Ovary (tissue), 9 donors: ENCODE measurements around the gene MYOM1. TPM values are rescaled to one million over a fixed set of nuclear protein-coding genes. Genes with fewer than 3 reads are reported as not detected.

ENCODE experiments used
- DNase-seq, 5 donors: peaks; one replicate each; pipeline ENCODE4 v3.0.0-alpha.2; 2019 to 2020
- H3K27ac ChIP-seq, 2 donors: fragments of 200-600 bp; one replicate each; pipeline versions ENCODE4 v1.5.1 to v1.8.0; 2019 to 2022
- H3K27me3 ChIP-seq: fragments of 200-600 bp; one replicate; pipeline ENCODE4 v1.8.0; 2022
- H3K36me3 ChIP-seq: fragments of 200-600 bp; sonication (generic); one replicate; pipeline ENCODE4 v1.5.1; 2019
- H3K4me1 ChIP-seq: one replicate; pipeline ENCODE4 v1.8.1; 2013; ENCODE audit warnings: mild to moderate bottlenecking, moderate library complexity; ENCODE audit not compliant: insufficient read depth
- H3K4me3 ChIP-seq: fragments of 200-600 bp; sonication (generic); one replicate; pipeline ENCODE4 v1.5.1; 2017
- H3K9me3 ChIP-seq, 2 donors: fragments of 200-600 bp in 1 of 2; sonication (generic) in 1 of 2; one replicate each; pipeline versions ENCODE4 v1.5.1 to v1.8.1; 2013 to 2019; ENCODE audit warnings: mild to moderate bottlenecking in 1 of 2, moderate library complexity in 1 of 2
- CTCF ChIP-seq, 3 donors: fragments of 450-650 bp in 2 of 3; fragments of 200-600 bp in 1 of 3; IDR thresholded peaks; one replicate each; pipeline versions ENCODE4 v1.5.1 to v1.8.0; 2016 to 2022; ENCODE audit warnings: antibody characterized with exemption in 3 of 3, mild to moderate bottlenecking in 1 of 3
- EP300 ChIP-seq: sonication (generic); formaldehyde crosslinking; IDR thresholded peaks from one replicate; pipeline ENCODE4 v1.6.1; 2017; ENCODE audit warnings: antibody characterized with exemption
- POLR2A ChIP-seq: fragments of 450-650 bp; IDR thresholded peaks from one replicate; pipeline ENCODE4 v1.6.1; 2017; ENCODE audit warnings: antibody characterized with exemption, mild to moderate bottlenecking, moderate library complexity
- WGBS, 3 donors: extraction: QIAGEN DNeasy Blood & Tissue Kit in 1 of 3; methylation state at CpG; one replicate each; pipeline versions ENCODE4 v1.1.5 to v1.1.7; 2013 to 2017; 5-methylcytosine and 5-hydroxymethylcytosine counted together
- intact Hi-C, 4 donors: fragments of 100-400 bp; cut with DNase I; formaldehyde crosslinking; loops; one replicate each; pipeline versions ENCODE4 v1.11.0 to v1.15.1; 2022 to 2023
- polyA plus RNA-seq, 2 donors: library from polyadenylated mRNA; stranded (reverse); fragments of 200-250 nt in 1 of 2; fragments of 350-450 nt in 1 of 2; fragmentation: Illumina TruSeq in 1 of 2; extraction: RNeasy Lipid Tissue Mini Kit (QIAGEN cat#74804) in 1 of 2; gene quantifications; one replicate each; pipeline ENCODE4 v1.2.3, GENCODE V29; 2013 to 2014
- total RNA-seq, 7 donors: library from RNA; depleted of rRNA in 2 of 7; stranded (reverse); fragments of >200 nt in 2 of 7; fragmentation: NEBNext Ultra II Directional in 3 of 7; extraction: Animal tissue kit (Norgen Biotek cat#: 25700) in 3 of 7; gene quantifications; one replicate each; pipeline versions ENCODE4 v1.1.0 to v1.2.4, GENCODE V29; 2016 to 2023
- donor health status: DM: no; HTN: no; CAD: no; lungs with moderate emphysema.
- donor health status: DM: no; HTN: no; CAD: no.
- donor health status: Bipolar disorder and iron deficiency.
- donor health status: DM: yes; HTN: yes; CAD: no.
- donor health status: DM: no; HTN: no; CAD: no.
- donor health status: DM: yes; HTN: yes; CAD: no.

Gene MYOM1
- total and polyA plus RNA-seq, 9 donors: 0.69 to 21.0 (median 3.6) TPM

- TF ChIP-seq CTCF (IDR thresholded peaks at IDR 0.05) (no peak), POLR2A (no peak), EP300 (no peak)
- intact Hi-C loops: no loop called here
- no peak for DNase-seq
- no peaks in the 10 kb centered on the region for H3K36me3 ChIP-seq
- H3K4me3 ChIP-seq: no peak overlapping the region
- H3K4me1 ChIP-seq: no peaks in the 10 kb centered on the region
- 77 to 86% (median 84%) methylated on average over 9 of the region's 9 CpGs for WGBS, 3 donors
- no peak overlapping the region for H3K27ac ChIP-seq
- no peaks in the 10 kb centered on the region for H3K9me3 ChIP-seq
- H3K27me3 ChIP-seq: no peaks in the 10 kb centered on the region
These were observed 163.5 kb downstream of the MYOM1 start for GRCh38 chr18:3056311-3056710.

GRCh38 chr18:3055816-3056215 lies 164.0 kb downstream of the MYOM1 start:
- Histone ChIP-seq H3K9me3 (no peaks in the 10 kb centered on the region), H3K27ac (no peak overlapping the region), H3K27me3 (no peaks in the 10 kb centered on the region), H3K4me1 (no peaks in the 10 kb centered on the region), H3K36me3 (no peaks in the 10 kb centered on the region), H3K4me3 (no peak overlapping the region)
- intact Hi-C loops: no loop called here
- no peak for TF ChIP-seq POLR2A
- TF ChIP-seq EP300: no peak
- no peak for TF ChIP-seq CTCF (IDR thresholded peaks at IDR 0.05)
- 77 to 83% (median 79%) methylated on average over 4 of the region's 4 CpGs for WGBS, 3 donors
- DNase-seq: no peak

- TF ChIP-seq POLR2A: no peak
- no peak for TF ChIP-seq EP300
- no peak for TF ChIP-seq CTCF (IDR thresholded peaks at IDR 0.05)
- H3K4me3 ChIP-seq: no peak overlapping the region
- H3K9me3 ChIP-seq: no peaks in the 10 kb centered on the region
- H3K4me1 ChIP-seq: no peaks in the 10 kb centered on the region
- intact Hi-C loops: no loop called here
- no peak for DNase-seq
- H3K27me3 ChIP-seq: no peaks in the 10 kb centered on the region
- H3K36me3 ChIP-seq: no peaks in the 10 kb centered on the region
- 48 to 52% (median 49%) methylated on average over 4 of the region's 4 CpGs for WGBS, 3 donors
- H3K27ac ChIP-seq: no peak overlapping the region
These were observed 164.5 kb downstream of the MYOM1 start for GRCh38 chr18:3055186-3055728.

GRCh38 chr18:3054780-3055179 lies 165.0 kb downstream of the MYOM1 start:
- H3K27me3 ChIP-seq: no peaks in the 10 kb centered on the region
- no peak overlapping the region for H3K27ac ChIP-seq
- H3K4me3 ChIP-seq: no peak overlapping the region
- H3K4me1 ChIP-seq: no peaks in the 10 kb centered on the region
- WGBS, 3 donors: 76 to 87% (median 84%) methylated on average over 3 of the region's 3 CpGs
- intact Hi-C loops: no loop called here
- no peak for DNase-seq
- no peaks in the 10 kb centered on the region for H3K36me3 ChIP-seq
- TF ChIP-seq EP300 (no peak), POLR2A (no peak), CTCF (IDR thresholded peaks at IDR 0.05) (no peak)
- no peaks in the 10 kb centered on the region for H3K9me3 ChIP-seq
